ENCODE results near the gene CFAP73. TPM values are rescaled to one million over a fixed set of nuclear protein-coding genes. Genes with fewer than 3 reads are reported as not detected.

CFAP73 gene
- total RNA-seq, 3 donors from 2014 or later (not counting 1 experiment from before 2014, with no cell fraction given), result not detected

DNA sequence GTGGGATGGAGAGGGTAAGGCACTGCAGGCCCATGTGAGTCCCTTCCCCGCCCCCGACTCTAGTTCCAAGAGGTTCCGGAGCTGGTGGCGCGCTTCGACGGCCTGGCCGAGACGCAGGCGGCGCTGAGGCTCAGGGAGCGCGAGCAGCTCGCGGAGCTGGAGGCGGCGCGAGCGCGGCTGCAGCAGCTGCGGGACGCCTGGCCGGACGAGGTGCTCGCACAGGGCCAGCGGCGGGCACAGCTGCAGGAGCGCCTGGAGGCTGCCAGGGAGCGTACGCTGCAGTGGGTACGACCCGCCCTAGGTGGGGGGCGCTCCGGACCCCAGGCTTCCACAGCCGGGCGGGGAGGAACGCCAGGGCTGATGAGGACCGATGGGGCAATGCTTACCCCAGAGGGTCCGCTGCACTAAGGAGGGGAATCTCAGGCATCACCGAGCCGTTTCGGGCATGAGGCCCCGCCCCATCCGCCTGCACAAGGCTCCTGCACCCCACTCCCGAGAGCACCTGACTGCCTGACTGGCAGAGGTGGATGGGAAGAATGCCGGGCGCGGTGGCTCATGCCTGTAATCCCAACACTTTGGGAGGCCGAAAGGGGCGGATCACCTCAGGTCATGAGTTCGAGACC lies 4.9 kb downstream of the CFAP73 start:
- peaks cover 14% of the 10 kb centered on the region for H3K36me3 ChIP-seq (ENCODE audit: control insufficient read depth, insufficient read depth, low read length)
- WGBS (ENCODE audit: insufficient coverage), result 6% methylated on average over 51 of the region's 51 CpGs
- Mint-ChIP-seq H3K4me1 (peaks cover 8 to 17% of the 10 kb centered on the region in 2 donors), H3K27ac (no peak overlapping the region), H3K27me3 (ENCODE audit: low read depth in 2 of 2) (peaks cover 18 to 29% of the 10 kb centered on the region in 2 donors), H3K36me3 (peaks cover 9% of the 10 kb centered on the region), H3K4me3 (no peak overlapping the region), H3K9me3 (no peaks in the 10 kb centered on the region)
- H3K9me3 ChIP-seq (ENCODE audit: control insufficient read depth, insufficient read depth, low read length), result no peaks in the 10 kb centered on the region
- TF ChIP-seq CTCF (IDR thresholded peaks at IDR 0.05), result no peak
- H3K4me1 ChIP-seq (ENCODE audit: control insufficient read depth, insufficient read depth, low read length), result peaks cover 32% of the 10 kb centered on the region
- no peak overlapping the region for H3K27ac ChIP-seq (ENCODE audit: low read length)
- intact Hi-C loops (cut with micrococcal nuclease), result no loop called here
- no peak overlapping the region for H3K4me3 ChIP-seq (ENCODE audit: low read length)
- H3K27me3 ChIP-seq (ENCODE audit: control insufficient read depth, insufficient read depth, low read length), result peaks cover 11% of the 10 kb centered on the region
- DNase-seq (peak in 1 of 2 donors; percentile 43), ATAC-seq (peak in 2 of 3 donors; percentile 15 to 17)

GRCh38 chr12:113155060-113155459 lies 5.5 kb downstream of the CFAP73 start:
- H3K4me3 Mint-ChIP-seq, result no peak overlapping the region
- peaks cover 11% of the 10 kb centered on the region for H3K27me3 ChIP-seq (ENCODE audit: control insufficient read depth, insufficient read depth, low read length)
- H3K36me3 ChIP-seq (ENCODE audit: control insufficient read depth, insufficient read depth, low read length), result peaks cover 20% of the 10 kb centered on the region
- H3K4me3 ChIP-seq (ENCODE audit: low read length), result no peak overlapping the region
- H3K4me1 Mint-ChIP-seq, result peaks cover 8 to 17% of the 10 kb centered on the region in 2 donors
- H3K27ac ChIP-seq (ENCODE audit: low read length), result no peak overlapping the region
- H3K27me3 Mint-ChIP-seq (ENCODE audit: low read depth in 2 of 2), result peaks cover 18 to 26% of the 10 kb centered on the region in 2 donors
- H3K4me1 ChIP-seq (ENCODE audit: control insufficient read depth, insufficient read depth, low read length), result peaks cover 32% of the 10 kb centered on the region
- ATAC-seq, result no peak
- no peak for TF ChIP-seq CTCF (IDR thresholded peaks at IDR 0.05)
- no peaks in the 10 kb centered on the region for H3K9me3 Mint-ChIP-seq
- no peaks in the 10 kb centered on the region for H3K9me3 ChIP-seq (ENCODE audit: control insufficient read depth, insufficient read depth, low read length)
- intact Hi-C loops (cut with micrococcal nuclease), result no loop called here
- H3K36me3 Mint-ChIP-seq, result peaks cover 9% of the 10 kb centered on the region
- 76% methylated on average over 12 of the region's 12 CpGs for WGBS (ENCODE audit: insufficient coverage)
- DNase-seq, result no peak
- no peak overlapping the region for H3K27ac Mint-ChIP-seq

- H3K36me3 ChIP-seq (ENCODE audit: control insufficient read depth, insufficient read depth, low read length), result peaks cover 26% of the 10 kb centered on the region
- H3K9me3 ChIP-seq (ENCODE audit: control insufficient read depth, insufficient read depth, low read length), result no peaks in the 10 kb centered on the region
- Mint-ChIP-seq H3K4me1 (peaks cover 8 to 17% of the 10 kb centered on the region in 2 donors), H3K27me3 (ENCODE audit: low read depth in 2 of 2) (peaks cover 18 to 23% of the 10 kb centered on the region in 2 donors), H3K36me3 (peaks cover 9% of the 10 kb centered on the region), H3K9me3 (no peaks in the 10 kb centered on the region), H3K27ac (no peak overlapping the region), H3K4me3 (no peak overlapping the region)
- no peak for TF ChIP-seq CTCF (IDR thresholded peaks at IDR 0.05)
- DNase-seq (no peak), ATAC-seq (peak in 1 of 3 donors; percentile 9)
- H3K4me3 ChIP-seq (ENCODE audit: low read length), result no peak overlapping the region
- peaks cover 11% of the 10 kb centered on the region for H3K27me3 ChIP-seq (ENCODE audit: control insufficient read depth, insufficient read depth, low read length)
- H3K4me1 ChIP-seq (ENCODE audit: control insufficient read depth, insufficient read depth, low read length), result peaks cover 32% of the 10 kb centered on the region
- no peak overlapping the region for H3K27ac ChIP-seq (ENCODE audit: low read length)
- intact Hi-C loops (cut with micrococcal nuclease), result no loop called here
- 35% methylated on average over 7 of the region's 7 CpGs for WGBS (ENCODE audit: insufficient coverage)
These were observed 6.1 kb downstream of the CFAP73 start for GRCh38 chr12:113155646-113156045.

Measured in natural killer cell (primary cell).